IPS-15b (cell line): ENCODE data around the gene TMEM108.

Experiments
- H3K27me3 ChIP-seq: one replicate; pipeline ENCODE4 v1.6.1; 2013; ENCODE audit warnings: low read length; ENCODE audit not compliant: control insufficient read depth, insufficient read depth
- H3K36me3 ChIP-seq: one replicate; pipeline ENCODE4 v1.6.1; 2013; ENCODE audit warnings: low read length; ENCODE audit not compliant: control insufficient read depth, insufficient read depth
- H3K4me1 ChIP-seq: one replicate; pipeline ENCODE4 v1.6.1; 2013; ENCODE audit warnings: mild to moderate bottlenecking, low read length; ENCODE audit not compliant: control insufficient read depth, insufficient read depth
- H3K4me3 ChIP-seq: one replicate; pipeline ENCODE4 v1.5.1; 2013; ENCODE audit warnings: low read depth, low read length
- H3K9ac ChIP-seq: one replicate; pipeline ENCODE4 v1.6.1; 2013; ENCODE audit warnings: low read depth, mild to moderate bottlenecking, low read length
- H3K9me3 ChIP-seq: one replicate; pipeline ENCODE4 v1.6.1; 2013; ENCODE audit warnings: mild to moderate bottlenecking, low read length; ENCODE audit not compliant: control insufficient read depth, insufficient read depth

Gene TMEM108

DNA sequence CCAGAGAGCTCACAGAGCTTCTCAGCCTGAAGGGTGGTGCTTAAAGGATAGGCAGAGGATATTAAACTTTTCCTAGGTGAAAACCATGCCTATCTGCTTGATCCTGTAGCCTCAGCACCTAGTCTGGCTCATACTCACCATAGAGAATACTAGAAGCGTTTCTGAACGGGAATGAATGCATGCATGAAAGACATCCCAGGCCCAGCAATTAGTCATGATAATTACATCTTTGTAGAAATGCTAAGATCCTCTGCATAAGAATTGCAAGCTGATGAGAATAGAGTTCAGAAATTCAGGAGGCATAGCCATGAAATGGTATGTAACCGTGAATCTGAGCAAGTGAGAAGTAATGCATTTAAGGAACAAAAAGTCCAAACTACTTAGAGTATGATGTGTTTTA lies 5.9 kb upstream of the TMEM108 start:
- Histone ChIP-seq H3K27me3 (peaks cover 7% of the 10 kb centered on the region), H3K9ac (no peak overlapping the region), H3K4me1 (peaks cover 18% of the 10 kb centered on the region), H3K9me3 (no peaks in the 10 kb centered on the region), H3K36me3 (no peaks in the 10 kb centered on the region), H3K4me3 (no peak overlapping the region)

DNA sequence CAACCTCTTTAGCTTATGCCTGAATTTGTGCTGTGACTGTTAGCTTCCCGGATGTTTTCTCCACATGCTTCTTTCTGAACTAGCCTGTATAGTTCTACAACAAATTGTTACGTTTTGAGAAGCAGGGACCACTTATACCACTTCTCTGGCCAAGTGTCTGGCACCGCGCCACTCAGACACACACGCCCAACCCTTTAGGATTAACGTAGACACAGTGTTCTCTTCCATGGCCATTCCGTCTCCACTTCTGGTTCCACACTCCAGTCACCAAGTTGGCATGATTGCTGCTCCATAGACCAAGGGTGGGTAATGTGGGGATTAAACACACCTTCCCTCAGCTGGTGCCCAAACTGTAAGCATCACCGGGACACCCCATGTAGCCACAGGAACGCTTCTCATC lies 755 bp upstream of the TMEM108 start:
- Histone ChIP-seq H3K4me3 (peak overlapping the region; percentile 56), H3K36me3 (no peaks in the 10 kb centered on the region), H3K9ac (no peak overlapping the region), H3K4me1 (peaks cover 16% of the 10 kb centered on the region), H3K9me3 (no peaks in the 10 kb centered on the region), H3K27me3 (peaks cover 20% of the 10 kb centered on the region)

DNA sequence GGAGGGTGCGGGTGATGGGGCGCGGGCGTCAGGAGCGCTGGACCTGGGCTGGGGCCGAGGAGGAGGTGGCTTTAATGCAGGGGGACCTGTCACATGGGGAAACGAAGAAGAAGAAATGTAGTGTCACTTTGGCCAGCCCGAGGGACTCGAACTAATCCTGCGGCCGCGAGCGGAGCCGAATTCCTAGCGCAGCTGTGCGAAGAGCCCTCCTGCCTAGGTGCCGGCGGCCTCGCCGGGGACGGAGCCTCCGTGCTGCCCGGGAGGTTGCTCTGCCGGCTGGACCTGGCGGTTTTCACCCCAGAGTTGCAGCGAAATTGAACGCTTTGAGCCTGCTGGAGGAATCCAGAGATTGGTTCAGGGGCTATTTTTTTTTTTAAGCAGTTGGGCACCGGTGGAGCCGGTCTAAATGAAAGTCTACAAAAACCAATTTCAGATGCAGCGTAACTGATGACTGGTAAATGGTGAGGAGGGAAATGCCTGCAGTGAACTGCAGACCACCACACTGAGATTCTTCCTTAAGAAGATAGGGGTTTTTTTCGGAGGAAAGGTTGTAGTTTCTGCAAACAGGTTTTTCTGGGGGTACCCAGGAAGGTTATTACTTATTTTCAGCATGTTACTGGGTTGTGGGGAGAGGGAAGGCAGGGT lies 662 bp downstream of the TMEM108 start:
- H3K36me3 ChIP-seq, result no peaks in the 10 kb centered on the region
- peaks cover 20% of the 10 kb centered on the region for H3K27me3 ChIP-seq
- peak overlapping the region; percentile 78 for H3K4me3 ChIP-seq
- H3K9me3 ChIP-seq, result no peaks in the 10 kb centered on the region
- H3K9ac ChIP-seq, result peak overlapping the region; percentile 48
- peaks cover 16% of the 10 kb centered on the region for H3K4me1 ChIP-seq

DNA sequence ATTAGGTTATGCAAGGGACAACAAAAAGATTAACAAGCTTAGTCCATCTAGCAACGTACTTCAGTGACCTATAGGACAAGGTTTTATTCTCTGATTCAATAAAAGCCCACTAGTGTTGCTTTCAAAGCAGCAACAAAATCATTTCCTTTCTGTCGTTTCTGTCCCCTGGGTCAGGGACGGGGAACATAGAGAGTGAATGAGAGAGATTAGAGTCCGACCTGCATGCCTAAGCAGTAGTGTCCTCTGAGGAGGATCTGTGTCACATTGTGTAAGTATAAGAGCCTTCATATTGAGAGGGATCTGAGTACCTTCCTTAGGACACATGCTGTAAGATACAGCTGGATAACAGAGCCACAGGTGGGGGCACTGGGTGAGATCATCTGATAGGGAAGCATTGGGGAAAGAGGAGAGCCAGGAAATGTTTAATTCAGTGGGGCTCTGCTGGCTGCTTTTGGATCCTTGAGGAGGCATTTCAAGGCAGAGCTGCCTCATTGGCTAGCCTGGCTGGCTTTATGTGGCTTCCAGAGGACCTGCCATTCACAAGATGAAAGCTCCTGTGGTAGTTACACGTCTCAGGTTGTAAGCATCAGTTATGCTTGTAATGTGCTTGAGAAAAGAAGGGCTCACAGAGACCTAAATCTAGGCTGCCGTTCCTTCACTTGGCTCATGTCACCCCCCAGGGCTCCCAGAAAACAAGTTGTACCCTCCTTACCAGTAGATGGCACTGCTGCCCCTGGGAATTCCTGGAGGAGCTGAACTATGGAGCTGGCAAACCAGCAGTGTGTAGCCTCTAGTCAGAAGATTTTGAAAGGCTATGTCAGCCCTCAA lies 2.7 kb downstream of the TMEM108 start:
- H3K9me3 ChIP-seq, result no peaks in the 10 kb centered on the region
- no peaks in the 10 kb centered on the region for H3K36me3 ChIP-seq
- no peak overlapping the region for H3K4me3 ChIP-seq
- H3K27me3 ChIP-seq, result peaks cover 20% of the 10 kb centered on the region
- no peak overlapping the region for H3K9ac ChIP-seq
- peaks cover 2% of the 10 kb centered on the region for H3K4me1 ChIP-seq

DNA sequence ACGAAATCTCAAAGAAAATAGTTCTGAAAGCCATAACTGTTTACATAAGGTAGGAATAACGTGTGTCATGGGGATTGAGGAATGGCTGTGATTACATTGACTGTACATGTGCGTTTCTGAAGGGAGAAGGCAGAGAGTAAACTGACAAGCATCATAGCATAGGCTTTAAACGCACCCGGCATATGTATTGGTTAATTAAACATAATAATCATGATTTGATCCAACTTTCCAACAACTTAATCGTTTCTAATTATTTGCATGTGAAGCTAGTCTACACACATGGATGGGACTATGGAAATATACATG lies 3.3 kb downstream of the TMEM108 start:
- no peaks in the 10 kb centered on the region for H3K36me3 ChIP-seq
- H3K9me3 ChIP-seq, result no peaks in the 10 kb centered on the region
- H3K9ac ChIP-seq, result no peak overlapping the region
- H3K27me3 ChIP-seq, result peaks cover 20% of the 10 kb centered on the region
- no peak overlapping the region for H3K4me3 ChIP-seq
- peaks cover 2% of the 10 kb centered on the region for H3K4me1 ChIP-seq

DNA sequence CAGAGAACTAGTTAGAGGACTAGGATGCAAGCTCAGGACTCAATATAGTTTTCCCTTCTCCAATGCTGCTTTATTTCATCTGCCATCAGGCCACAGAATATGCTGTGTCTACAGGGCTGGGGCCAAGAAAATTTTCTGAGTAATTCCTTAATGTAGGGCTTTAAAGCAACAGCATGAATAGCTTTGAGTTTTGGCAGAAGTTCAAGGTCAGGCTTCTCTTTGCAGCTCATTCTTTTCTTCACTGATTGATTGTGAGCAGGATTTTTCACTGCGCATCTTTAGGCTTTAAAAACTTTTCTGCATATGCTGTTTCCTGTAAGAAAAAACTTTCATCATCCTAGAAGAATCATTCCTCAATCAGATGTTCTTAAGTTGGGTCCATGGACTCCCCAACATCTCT lies 4.6 kb downstream of the TMEM108 start:
- Histone ChIP-seq H3K4me1 (peaks cover 2% of the 10 kb centered on the region), H3K4me3 (no peak overlapping the region), H3K9ac (no peak overlapping the region), H3K27me3 (peaks cover 9% of the 10 kb centered on the region), H3K36me3 (no peaks in the 10 kb centered on the region), H3K9me3 (no peaks in the 10 kb centered on the region)

DNA sequence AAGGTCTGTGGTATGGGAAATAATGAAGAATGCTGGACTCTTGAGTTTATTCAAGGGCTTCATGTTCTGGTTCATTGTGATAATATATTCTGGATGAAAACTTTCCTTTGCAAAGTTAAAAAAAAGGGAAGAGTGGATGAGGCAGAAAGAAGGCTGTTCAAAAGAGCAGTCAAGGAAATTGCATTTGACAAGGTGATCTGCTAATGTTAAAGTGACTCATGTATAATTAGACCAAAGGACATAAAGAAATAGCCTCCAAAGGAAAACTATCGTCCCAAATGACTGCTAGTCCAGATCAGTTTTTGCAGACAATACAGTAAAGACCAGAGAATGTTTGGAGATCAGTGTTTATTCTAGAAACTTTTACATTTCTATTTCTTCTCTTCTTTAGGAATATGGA lies 9.8 kb downstream of the TMEM108 start:
- H3K4me1 ChIP-seq, result peaks cover 5% of the 10 kb centered on the region
- H3K4me3 ChIP-seq, result no peak overlapping the region
- H3K36me3 ChIP-seq, result no peaks in the 10 kb centered on the region
- H3K9ac ChIP-seq, result no peak overlapping the region
- no peaks in the 10 kb centered on the region for H3K9me3 ChIP-seq
- no peaks in the 10 kb centered on the region for H3K27me3 ChIP-seq

DNA sequence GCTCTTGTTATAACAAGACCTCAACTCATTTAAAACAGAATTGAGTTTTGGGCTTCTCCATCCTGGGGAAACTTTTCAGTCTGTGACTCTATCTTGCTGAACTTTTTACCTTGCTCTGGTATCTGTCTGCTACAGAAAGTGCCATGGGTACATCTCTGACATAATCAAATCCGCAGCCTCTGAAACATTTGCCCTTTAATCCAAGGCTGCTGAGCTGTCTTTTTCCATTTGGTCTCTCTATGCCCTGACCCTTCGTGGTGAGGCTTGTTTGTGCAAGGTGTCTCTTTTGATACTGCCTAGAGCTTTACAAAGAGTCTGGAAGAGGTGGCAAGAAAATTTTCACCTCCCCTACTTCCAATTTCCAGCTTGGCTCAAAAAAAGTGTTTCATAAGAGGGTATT lies 11.3 kb downstream of the TMEM108 start:
- no peaks in the 10 kb centered on the region for H3K36me3 ChIP-seq
- no peaks in the 10 kb centered on the region for H3K27me3 ChIP-seq
- H3K9me3 ChIP-seq, result no peaks in the 10 kb centered on the region
- no peak overlapping the region for H3K4me3 ChIP-seq
- H3K9ac ChIP-seq, result no peak overlapping the region
- peaks cover 7% of the 10 kb centered on the region for H3K4me1 ChIP-seq

DNA sequence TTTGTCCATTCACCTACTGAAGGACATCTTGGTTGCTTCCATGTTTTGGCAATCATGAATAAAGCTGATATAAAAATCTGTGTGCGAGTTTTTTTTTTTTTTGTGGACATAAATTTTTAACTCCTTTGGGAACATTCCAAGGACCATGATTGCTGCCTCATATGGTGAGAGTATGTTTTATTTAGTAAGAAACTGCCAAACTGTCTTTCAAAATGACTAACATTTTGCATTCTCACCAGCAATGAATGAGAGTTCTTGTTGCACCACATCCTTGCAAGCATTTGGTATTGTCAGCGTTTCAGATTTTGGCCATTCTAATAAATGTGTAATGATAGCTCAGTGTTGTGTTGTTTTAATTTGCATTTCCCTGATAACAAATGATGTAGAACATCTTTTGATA lies 12.7 kb downstream of the TMEM108 start:
- H3K36me3 ChIP-seq, result no peaks in the 10 kb centered on the region
- no peaks in the 10 kb centered on the region for H3K9me3 ChIP-seq
- H3K27me3 ChIP-seq, result no peaks in the 10 kb centered on the region
- peaks cover 16% of the 10 kb centered on the region for H3K4me1 ChIP-seq
- no peak overlapping the region for H3K4me3 ChIP-seq
- no peak overlapping the region for H3K9ac ChIP-seq

DNA sequence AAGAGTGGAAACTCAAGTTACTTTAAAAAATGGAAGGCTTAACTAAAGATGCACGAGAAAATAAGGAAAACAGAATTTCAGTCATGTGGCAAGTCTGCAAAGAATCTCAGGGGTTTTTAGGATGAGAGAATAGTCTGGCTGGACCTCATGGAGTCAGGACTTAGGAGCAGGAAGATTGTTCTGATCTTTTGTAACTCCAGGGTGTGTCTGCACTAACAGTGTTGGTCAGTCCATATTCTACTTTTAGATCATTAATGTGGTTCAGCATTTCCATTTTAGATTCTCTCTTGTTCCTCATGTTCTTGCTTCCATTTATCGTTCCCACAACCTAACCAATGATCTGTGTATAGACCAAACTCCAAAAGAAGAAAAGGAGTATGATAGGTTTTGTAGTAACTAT lies 15.3 kb downstream of the TMEM108 start:
- Histone ChIP-seq H3K9me3 (no peaks in the 10 kb centered on the region), H3K9ac (no peak overlapping the region), H3K4me3 (no peak overlapping the region), H3K27me3 (no peaks in the 10 kb centered on the region), H3K36me3 (no peaks in the 10 kb centered on the region), H3K4me1 (peaks cover 18% of the 10 kb centered on the region)

DNA sequence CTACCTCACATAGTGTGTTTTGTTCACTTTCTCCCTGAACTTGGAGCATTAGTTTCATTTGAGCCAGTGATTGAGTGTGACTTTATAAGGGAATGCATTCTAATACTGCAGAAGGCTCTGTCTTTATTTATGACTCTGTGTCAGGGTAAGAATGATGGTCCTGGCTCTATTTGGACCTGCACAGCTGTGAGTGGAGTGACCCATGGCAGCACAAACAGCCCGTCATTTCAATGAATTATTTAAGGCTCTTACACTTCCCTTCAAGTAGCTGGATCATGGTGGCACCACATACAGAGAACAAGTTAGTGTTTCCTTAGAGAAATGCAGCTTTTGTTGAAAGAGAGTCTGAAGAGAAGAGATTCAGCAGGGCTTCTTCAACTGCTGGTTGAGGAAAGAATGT lies 16.4 kb downstream of the TMEM108 start:
- Histone ChIP-seq H3K9ac (no peak overlapping the region), H3K27me3 (no peaks in the 10 kb centered on the region), H3K9me3 (no peaks in the 10 kb centered on the region), H3K4me3 (no peak overlapping the region), H3K36me3 (no peaks in the 10 kb centered on the region), H3K4me1 (peaks cover 18% of the 10 kb centered on the region)

DNA sequence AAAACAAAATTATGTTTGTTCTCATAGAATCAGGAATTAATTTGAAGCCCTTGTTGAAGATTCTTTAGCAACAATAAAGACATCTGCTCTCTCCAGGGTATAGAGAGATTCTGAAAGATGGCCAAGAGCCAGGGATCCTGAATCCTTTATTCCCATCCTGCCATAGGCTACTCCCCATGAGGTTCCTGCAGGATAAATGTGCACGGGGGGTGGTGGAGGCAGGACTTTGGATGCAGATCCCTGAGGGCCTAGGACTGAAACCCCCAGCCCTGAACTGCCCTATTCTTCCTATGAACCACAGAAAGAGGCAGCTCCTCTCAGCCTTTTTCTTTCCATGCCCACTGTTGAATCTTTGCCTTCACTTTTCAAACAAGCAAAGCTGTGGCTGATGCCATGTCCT lies 17.1 kb downstream of the TMEM108 start:
- no peaks in the 10 kb centered on the region for H3K9me3 ChIP-seq
- no peaks in the 10 kb centered on the region for H3K27me3 ChIP-seq
- peaks cover 18% of the 10 kb centered on the region for H3K4me1 ChIP-seq
- no peak overlapping the region for H3K9ac ChIP-seq
- no peak overlapping the region for H3K4me3 ChIP-seq
- H3K36me3 ChIP-seq, result no peaks in the 10 kb centered on the region
